Neural progenitor cell (in vitro differentiated cells): Measurements from ENCODE around the gene TEX101.
"Not testable (repeated sequence)": the region's sequence is repeated elsewhere in the genome, so short reads cannot be mapped to it uniquely, and the experiment has no call there.

ENCODE experiments used
- CTCF ChIP-seq: fragments of 200-600 bp; sonication (generic); IDR thresholded peaks from 2 replicates; pipeline ENCODE4 v1.5.1; 2017; ENCODE audit warnings: antibody characterized with exemption, mild to moderate bottlenecking
- EZH2 ChIP-seq: fragments of 200-600 bp; sonication (generic); IDR thresholded peaks from 2 replicates; pipeline ENCODE4 v1.6.1; 2017; ENCODE audit warnings: antibody characterized with exemption, mild to moderate bottlenecking, moderate library complexity

DNA sequence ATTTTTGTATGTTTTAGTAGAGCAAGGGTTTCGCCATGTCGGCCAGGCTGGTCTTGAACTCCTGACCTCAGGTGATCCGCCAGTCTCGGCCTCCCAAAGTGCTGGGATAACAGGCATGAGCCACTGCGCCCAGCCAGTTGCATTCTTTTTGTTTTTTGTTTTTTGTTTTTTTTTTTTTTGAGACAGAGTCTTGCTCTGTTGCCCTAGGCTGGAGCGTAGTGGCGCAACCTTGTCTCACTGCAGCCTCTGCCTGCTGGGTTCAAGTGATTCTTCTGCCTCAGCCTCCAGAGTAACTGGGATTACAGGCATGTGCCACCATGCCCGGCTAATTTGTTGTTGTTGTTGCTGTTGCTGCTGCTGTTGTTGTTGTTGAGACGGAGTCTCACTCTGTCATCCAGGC, 29.4 kb downstream of the TEX101 start:
- TF ChIP-seq CTCF, EZH2: not testable (repeated sequence)
